K562 (cell line): ENCODE measurements around the gene CFAP53. TPM values are rescaled to one million over a fixed set of nuclear protein-coding genes. Genes with fewer than 3 reads are reported as not detected.

ENCODE experiments used
- PHF8 ChIP-seq: fragments of 200-600 bp; sonication (generic); IDR thresholded peaks from 2 replicates; pipeline ENCODE4 v1.6.1; 2012; ENCODE audit warnings: mixed run types, mild to moderate bottlenecking, inconsistent platforms, low read length, moderate library complexity, borderline replicate concordance
- RAD21 ChIP-seq, 2 experiments: fragments of 250-450 bp in 1 of 2; fragments of 450-650 bp in 1 of 2; sonication (Bioruptor Pico) in 1 of 2; formaldehyde crosslinking in 1 of 2; IDR thresholded peaks in 1 of 2; conservative IDR thresholded peaks in 1 of 2; 2 replicates each; pipeline versions ENCODE4 v1.4.0 to v1.8.0; 2020 to 2022; ENCODE audit warnings: mild to moderate bottlenecking in 2 of 2, moderate library complexity in 1 of 2
- polyA plus RNA-seq, 8 experiments: library from polyadenylated mRNA; depleted of rRNA in 4 of 8; stranded (reverse) in 5 of 8; unstranded in 3 of 8; fragments of >200 nt; fragmentation: Nextera tagmentation in 2 of 8; fragmentation: Illumina TruSeq in 1 of 8; extraction: Ambion mirVana in 2 of 8; extraction: Trizol in 1 of 8; gene quantifications; 2 replicates each; pipeline versions ENCODE4 v1.2.1 to v1.2.3, GENCODE V29; 2011 to 2014; ENCODE audit warnings: inconsistent platforms in 1 of 8, missing spikeins in 1 of 8
- total RNA-seq, 7 experiments: library from RNA; depleted of rRNA in 6 of 7; stranded (reverse); fragments of >200 nt in 6 of 7; fragmentation: Illumina TruSeq in 2 of 7; extraction: Trizol in 2 of 7; gene quantifications; 2 replicates each; pipeline versions ENCODE4 v1.2.1 to v1.2.3, GENCODE V29; 2011 to 2021; ENCODE audit warnings: low replicate concordance in 1 of 7
- TF ChIP-seq, protein P1 (sequence below): fragments of 450-650 bp; IDR thresholded peaks from 2 replicates; pipeline ENCODE4 v1.7.1; 2018; ENCODE audit warnings: mild to moderate bottlenecking, low read depth; ENCODE audit not compliant: partially characterized antibody

Gene CFAP53
- total and polyA plus RNA-seq, 9 of the 15 experiments (the other 6 are each of a cell fraction or from before 2014, with no cell fraction given): 0.21 to 1.9 (median 1.2) TPM

- TF ChIP-seq, protein P1, sequence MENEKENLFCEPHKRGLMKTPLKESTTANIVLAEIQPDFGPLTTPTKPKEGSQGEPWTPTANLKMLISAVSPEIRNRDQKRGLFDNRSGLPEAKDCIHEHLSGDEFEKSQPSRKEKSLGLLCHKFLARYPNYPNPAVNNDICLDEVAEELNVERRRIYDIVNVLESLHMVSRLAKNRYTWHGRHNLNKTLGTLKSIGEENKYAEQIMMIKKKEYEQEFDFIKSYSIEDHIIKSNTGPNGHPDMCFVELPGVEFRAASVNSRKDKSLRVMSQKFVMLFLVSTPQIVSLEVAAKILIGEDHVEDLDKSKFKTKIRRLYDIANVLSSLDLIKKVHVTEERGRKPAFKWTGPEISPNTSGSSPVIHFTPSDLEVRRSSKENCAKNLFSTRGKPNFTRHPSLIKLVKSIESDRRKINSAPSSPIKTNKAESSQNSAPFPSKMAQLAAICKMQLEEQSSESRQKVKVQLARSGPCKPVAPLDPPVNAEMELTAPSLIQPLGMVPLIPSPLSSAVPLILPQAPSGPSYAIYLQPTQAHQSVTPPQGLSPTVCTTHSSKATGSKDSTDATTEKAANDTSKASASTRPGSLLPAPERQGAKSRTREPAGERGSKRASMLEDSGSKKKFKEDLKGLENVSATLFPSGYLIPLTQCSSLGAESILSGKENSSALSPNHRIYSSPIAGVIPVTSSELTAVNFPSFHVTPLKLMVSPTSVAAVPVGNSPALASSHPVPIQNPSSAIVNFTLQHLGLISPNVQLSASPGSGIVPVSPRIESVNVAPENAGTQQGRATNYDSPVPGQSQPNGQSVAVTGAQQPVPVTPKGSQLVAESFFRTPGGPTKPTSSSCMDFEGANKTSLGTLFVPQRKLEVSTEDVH: no peak
- TF ChIP-seq RAD21 (CRISPR knock-in tag; conservative IDR thresholded peaks at IDR 0.05 in 1 of 2, IDR thresholded peaks at IDR 0.05 in 1 of 2) (peak; percentile 5 to 51; a peak in 2 of 4 replicates), PHF8 (peak; percentile 19; the same call in 1 of the 2 replicates)
Measured at GRCh38 chr18:50194631-50195532, 71.4 kb downstream of the CFAP53 start, which contains the start of gene MYO5B (continued).
